D721Med (cell line): Measurements from ENCODE around the gene R3HCC1L.

Source experiments
- DNase-seq: peaks from one replicate; pipeline ENCODE4 v3.0.0; 2011; ENCODE audit warnings: low spot score; ENCODE audit not compliant: insufficient read length
- FAIRE-seq: peaks from 2 replicates; lab custom pipeline; 2011; peaks lifted over from hg19 to GRCh38; lab: Jason Lieb, UNC
- CTCF ChIP-seq: IDR thresholded peaks from 2 replicates; pipeline ENCODE4 v1.5.1; 2012; ENCODE audit warnings: mild to moderate bottlenecking, control low read depth; ENCODE audit not compliant: insufficient read depth; ENCODE audit errors: missing control alignments

Gene R3HCC1L

GRCh38 chr10:98254234-98254974 is 119.9 kb downstream of the R3HCC1L start:
- no peak for DNase-seq
- TF ChIP-seq CTCF, result no peak
- FAIRE-seq, result no peak

GRCh38 chr10:98255146-98255877 is 120.9 kb downstream of the R3HCC1L start:
- DNase-seq (no peak), FAIRE-seq (no peak)
- no peak for TF ChIP-seq CTCF

GRCh38 chr10:98256692-98257091 is 122.2 kb downstream of the R3HCC1L start:
- TF ChIP-seq CTCF, result no peak
- DNase-seq, result no peak
- FAIRE-seq, result no peak

- FAIRE-seq (no peak), DNase-seq (no peak)
- TF ChIP-seq CTCF, result no peak
These were observed 122.7 kb downstream of the R3HCC1L start for GRCh38 chr10:98257198-98257597.

- no peak for TF ChIP-seq CTCF
- no peak for DNase-seq
- FAIRE-seq, result no peak
These were observed 123.5 kb downstream of the R3HCC1L start for GRCh38 chr10:98257961-98258360.

- FAIRE-seq, result no peak
- no peak for DNase-seq
- no peak for TF ChIP-seq CTCF
These were observed 124.4 kb downstream of the R3HCC1L start for GRCh38 chr10:98258683-98259454.
